Keratinocyte (primary cell): ENCODE results near the gene CHI3L1. TPM values are rescaled to one million over a fixed set of nuclear protein-coding genes. Genes with fewer than 3 reads are reported as not detected.

Experiments used
- DNase-seq: peaks from one replicate; pipeline ENCODE4 v3.0.0-alpha.2; 2011; ENCODE audit warnings: low read depth, missing footprints, low spot score
- FAIRE-seq: peaks from 2 replicates; lab custom pipeline; 2011; peaks lifted over from hg19 to GRCh38; lab: Jason Lieb, UNC
- H2AFZ ChIP-seq: 2 replicates; pipeline ENCODE4 v1.6.0; 2012; ENCODE audit warnings: low read length, control low read depth, inconsistent platforms; ENCODE audit not compliant: control insufficient read depth
- H3K27ac ChIP-seq: 2 replicates; pipeline ENCODE4 v1.5.1; 2011; ENCODE audit warnings: low read length; ENCODE audit not compliant: control insufficient read depth, insufficient read depth
- H3K27me3 ChIP-seq: 3 replicates; pipeline ENCODE4 v1.6.0; 2011; ENCODE audit warnings: low read length; ENCODE audit not compliant: control insufficient read depth, insufficient read depth; ENCODE audit errors: extremely low read depth
- H3K36me3 ChIP-seq, 2 experiments: 2 replicates in 1 of 2; 3 replicates in 1 of 2; pipeline ENCODE4 v1.5.1; 2011; ENCODE audit warnings: low read length in 2 of 2, mild to moderate bottlenecking in 1 of 2; ENCODE audit not compliant: control insufficient read depth in 2 of 2, insufficient read depth in 2 of 2; ENCODE audit errors: extremely low read depth in 1 of 2
- H3K4me1 ChIP-seq: 3 replicates; pipeline ENCODE4 v1.5.1; 2011; ENCODE audit warnings: low read length; ENCODE audit not compliant: control insufficient read depth, insufficient read depth; ENCODE audit errors: extremely low read depth
- H3K4me2 ChIP-seq: 3 replicates; pipeline ENCODE4 v1.6.0; 2011; ENCODE audit warnings: low read depth, low read length; ENCODE audit not compliant: control insufficient read depth, insufficient read depth; ENCODE audit errors: extremely low read depth
- H3K4me3 ChIP-seq, 3 experiments: fragments of 200-600 bp in 1 of 3; sonication (generic) in 1 of 3; 2 replicates in 2 of 3; 3 replicates in 1 of 3; pipeline ENCODE4 v1.5.1; 2011 to 2016; ENCODE audit warnings: low read length in 3 of 3, mild to moderate bottlenecking in 3 of 3, control low read depth in 2 of 3, inconsistent platforms in 1 of 3, low read depth in 1 of 3, mixed read lengths in 1 of 3, mixed run types in 1 of 3, moderate library complexity in 1 of 3; ENCODE audit not compliant: control insufficient read depth in 2 of 3, insufficient read depth in 2 of 3; ENCODE audit errors: extremely low read depth in 1 of 3
- H3K79me2 ChIP-seq: 2 replicates; pipeline ENCODE4 v1.6.0; 2012; ENCODE audit warnings: low read length; ENCODE audit not compliant: control insufficient read depth, insufficient read depth
- H3K9ac ChIP-seq: 3 replicates; pipeline ENCODE4 v1.6.0; 2011; ENCODE audit warnings: low read length; ENCODE audit not compliant: control insufficient read depth, insufficient read depth; ENCODE audit errors: extremely low read depth
- H3K9me1 ChIP-seq: 3 replicates; pipeline ENCODE4 v1.6.0; 2011; ENCODE audit warnings: low read length; ENCODE audit not compliant: control insufficient read depth, insufficient read depth; ENCODE audit errors: extremely low read depth
- H3K9me3 ChIP-seq: 2 replicates; pipeline ENCODE4 v1.5.1; 2012; ENCODE audit warnings: low read depth, low read length; ENCODE audit not compliant: control insufficient read depth
- H4K20me1 ChIP-seq: 3 replicates; pipeline ENCODE4 v1.6.0; 2011; ENCODE audit warnings: low read length; ENCODE audit not compliant: control insufficient read depth, insufficient read depth; ENCODE audit errors: extremely low read depth
- EZH2 ChIP-seq: IDR thresholded peaks from one replicate; pipeline ENCODE4 v1.6.1; 2012; ENCODE audit warnings: inconsistent platforms, mild to moderate bottlenecking, low read length, moderate library complexity
- dilution Hi-C: fragments of 300-500 bp; cut with MboI; formaldehyde crosslinking; loops from one replicate; pipeline ENCODE4 v1.7.0; 2020; ENCODE audit warnings: low sequenced_read_pairs; ENCODE audit not compliant: extremely low pct_ligation_motif_present
- polyA plus RNA-seq, 5 experiments: library from polyadenylated mRNA; depleted of rRNA in 3 of 5; stranded (reverse) in 3 of 5; stranded (forward) in 1 of 5; unstranded in 1 of 5; fragments of >200 nt; gene quantifications; 1 replicate in 1 of 5; 2 replicates in 3 of 5; 3 replicates in 1 of 5; pipeline versions ENCODE4 v1.2.1 to v1.2.3, GENCODE V29; 2011 to 2012; ENCODE audit warnings: missing spikeins in 2 of 5, low read depth in 1 of 5, low replicate concordance in 1 of 5
- TF ChIP-seq, protein P1 (sequence below), 3 experiments: IDR thresholded peaks in 1 of 3; conservative IDR thresholded peaks in 1 of 3; optimal IDR thresholded peaks in 1 of 3; 2 replicates in 2 of 3; 3 replicates in 1 of 3; pipeline versions ENCODE3 to v1.5.1; 2011; ENCODE audit warnings: low read length in 3 of 3, mild to moderate bottlenecking in 3 of 3, moderate library complexity in 2 of 3, control low read depth in 1 of 3, inconsistent platforms in 1 of 3; ENCODE audit not compliant: insufficient read depth in 2 of 3; ENCODE audit errors: extremely low read depth in 1 of 3

CHI3L1 gene
- polyA plus RNA-seq, 1 donor (not counting 4 experiments of a cell fraction or from before 2014, with no cell fraction given) = 0.20 TPM

DNA sequence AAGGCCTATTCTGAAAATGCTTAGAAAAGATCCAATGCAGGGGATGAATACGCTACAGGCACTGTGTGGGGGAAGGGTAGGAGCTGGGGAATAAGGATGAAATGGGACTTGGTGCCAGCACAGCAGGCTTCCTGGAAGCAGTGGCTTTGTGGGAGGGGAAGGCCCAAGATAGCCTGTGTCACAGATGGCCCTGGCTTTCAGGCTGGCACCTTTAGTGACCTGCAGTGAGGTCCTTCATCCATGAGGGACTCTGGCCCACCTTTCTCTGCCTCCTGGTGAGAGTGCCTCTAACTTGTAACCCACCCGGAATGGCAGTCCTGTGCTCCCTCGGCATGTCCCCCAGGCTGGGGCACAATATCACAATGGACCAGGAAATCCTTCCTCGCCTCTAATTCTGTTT, 919 bp downstream of the CHI3L1 start:
- no peak overlapping the region for H3K9ac ChIP-seq
- H3K4me1 ChIP-seq = no peaks in the 10 kb centered on the region
- no peak overlapping the region for H3K4me3 ChIP-seq
- no peak overlapping the region for H2AFZ ChIP-seq
- H3K4me2 ChIP-seq = no peak overlapping the region
- no peak overlapping the region for H3K27ac ChIP-seq
- FAIRE-seq (no peak), DNase-seq (no peak)
- no peaks in the 10 kb centered on the region for H4K20me1 ChIP-seq
- no peaks in the 10 kb centered on the region for H3K36me3 ChIP-seq
- H3K79me2 ChIP-seq = no peaks in the 10 kb centered on the region
- no peaks in the 10 kb centered on the region for H3K9me1 ChIP-seq
- TF ChIP-seq, protein P1, sequence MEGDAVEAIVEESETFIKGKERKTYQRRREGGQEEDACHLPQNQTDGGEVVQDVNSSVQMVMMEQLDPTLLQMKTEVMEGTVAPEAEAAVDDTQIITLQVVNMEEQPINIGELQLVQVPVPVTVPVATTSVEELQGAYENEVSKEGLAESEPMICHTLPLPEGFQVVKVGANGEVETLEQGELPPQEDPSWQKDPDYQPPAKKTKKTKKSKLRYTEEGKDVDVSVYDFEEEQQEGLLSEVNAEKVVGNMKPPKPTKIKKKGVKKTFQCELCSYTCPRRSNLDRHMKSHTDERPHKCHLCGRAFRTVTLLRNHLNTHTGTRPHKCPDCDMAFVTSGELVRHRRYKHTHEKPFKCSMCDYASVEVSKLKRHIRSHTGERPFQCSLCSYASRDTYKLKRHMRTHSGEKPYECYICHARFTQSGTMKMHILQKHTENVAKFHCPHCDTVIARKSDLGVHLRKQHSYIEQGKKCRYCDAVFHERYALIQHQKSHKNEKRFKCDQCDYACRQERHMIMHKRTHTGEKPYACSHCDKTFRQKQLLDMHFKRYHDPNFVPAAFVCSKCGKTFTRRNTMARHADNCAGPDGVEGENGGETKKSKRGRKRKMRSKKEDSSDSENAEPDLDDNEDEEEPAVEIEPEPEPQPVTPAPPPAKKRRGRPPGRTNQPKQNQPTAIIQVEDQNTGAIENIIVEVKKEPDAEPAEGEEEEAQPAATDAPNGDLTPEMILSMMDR (optimal IDR thresholded peaks at IDR 0.05 in 1 of 3, IDR thresholded peaks at IDR 0.05 in 1 of 3, conservative IDR thresholded peaks at IDR 0.05 in 1 of 3; ENCODE audit: extremely low read depth in 1 of 3, insufficient read depth in 2 of 3, low read length in 3 of 3) = no peak
- TF ChIP-seq EZH2 = no peak
- dilution Hi-C loops = no loop called here
- H3K9me3 ChIP-seq = no peaks in the 10 kb centered on the region
- H3K27me3 ChIP-seq = peaks cover 6% of the 10 kb centered on the region

DNA sequence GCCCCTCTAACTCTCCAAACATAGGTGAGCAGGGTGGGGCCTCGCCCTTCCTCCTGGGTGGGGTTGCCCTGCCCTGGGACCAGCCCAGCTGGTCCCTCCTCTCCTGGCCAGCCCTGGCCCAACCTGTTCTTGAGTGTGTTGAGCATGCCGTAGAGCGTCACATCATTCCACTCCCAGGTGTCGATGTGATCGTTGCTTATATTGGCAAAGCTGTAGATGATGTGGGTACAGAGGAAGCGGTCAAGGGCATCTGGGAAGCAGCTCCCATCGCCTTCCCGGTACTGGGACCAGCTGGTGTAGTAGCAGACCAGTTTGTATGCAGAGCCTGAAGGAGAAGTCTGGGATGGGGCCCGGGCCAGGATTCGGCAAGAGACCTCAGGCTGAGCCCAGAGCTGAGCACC, 1.4 kb downstream of the CHI3L1 start:
- H3K79me2 ChIP-seq = no peaks in the 10 kb centered on the region
- H3K36me3 ChIP-seq = no peaks in the 10 kb centered on the region
- no peaks in the 10 kb centered on the region for H3K9me3 ChIP-seq
- FAIRE-seq (no peak), DNase-seq (no peak)
- H3K27ac ChIP-seq = no peak overlapping the region
- H2AFZ ChIP-seq = no peak overlapping the region
- no peaks in the 10 kb centered on the region for H4K20me1 ChIP-seq
- H3K4me3 ChIP-seq = no peak overlapping the region
- no peaks in the 10 kb centered on the region for H3K9me1 ChIP-seq
- H3K9ac ChIP-seq = no peak overlapping the region
- dilution Hi-C loops = no loop called here
- TF ChIP-seq, protein P1 (optimal IDR thresholded peaks at IDR 0.05 in 1 of 3, IDR thresholded peaks at IDR 0.05 in 1 of 3, conservative IDR thresholded peaks at IDR 0.05 in 1 of 3; ENCODE audit: extremely low read depth in 1 of 3, insufficient read depth in 2 of 3, low read length in 3 of 3) = no peak
- TF ChIP-seq EZH2 = no peak
- no peaks in the 10 kb centered on the region for H3K4me1 ChIP-seq
- H3K4me2 ChIP-seq = no peak overlapping the region
- H3K27me3 ChIP-seq = peaks cover 6% of the 10 kb centered on the region
